GM19043 (cell line): Measurements from ENCODE around the gene ATP6V0C.

Source experiments
- ATAC-seq: cut with Tn5 transposase; IDR thresholded peaks from one replicate; pipeline ENCODE4 v1.9.1; 2021; ENCODE audit warnings: low read depth; ENCODE audit not compliant: unreplicated experiment

The ATP6V0C gene

GRCh38 chr16:2490190-2491105 lies 23.3 kb upstream of the ATP6V0C start:
- no peak for ATAC-seq

- ATAC-seq = no peak
Measured at GRCh38 chr16:2492292-2492691, 21.5 kb upstream of the ATP6V0C start.

GRCh38 chr16:2493605-2494004 lies 20.1 kb upstream of the ATP6V0C start:
- ATAC-seq = no peak

GRCh38 chr16:2494616-2495015 lies 19.1 kb upstream of the ATP6V0C start:
- no peak for ATAC-seq

- ATAC-seq = no peak
Measured at GRCh38 chr16:2495041-2495440, 18.7 kb upstream of the ATP6V0C start.

GRCh38 chr16:2496223-2497115 lies 17.3 kb upstream of the ATP6V0C start:
- ATAC-seq = no peak

- ATAC-seq = no peak
Measured at GRCh38 chr16:2497116-2497630, 16.6 kb upstream of the ATP6V0C start.

- no peak for ATAC-seq
Measured at GRCh38 chr16:2497695-2498484, 15.9 kb upstream of the ATP6V0C start.

- ATAC-seq = no peak
Measured at GRCh38 chr16:2498531-2499253, 15.1 kb upstream of the ATP6V0C start.

GRCh38 chr16:2499454-2499853 lies 14.3 kb upstream of the ATP6V0C start:
- no peak for ATAC-seq

- ATAC-seq = no peak
Measured at GRCh38 chr16:2499890-2500429, 13.8 kb upstream of the ATP6V0C start.

- ATAC-seq = no peak
Measured at GRCh38 chr16:2500430-2500917, 13.3 kb upstream of the ATP6V0C start.

GRCh38 chr16:2500918-2501750 lies 12.6 kb upstream of the ATP6V0C start:
- ATAC-seq = no peak

- no peak for ATAC-seq
Measured at GRCh38 chr16:2501946-2502895, 11.5 kb upstream of the ATP6V0C start.

GRCh38 chr16:2505695-2506094 lies 8.1 kb upstream of the ATP6V0C start:
- ATAC-seq = no peak

- peak; percentile 64 for ATAC-seq
Measured at GRCh38 chr16:2507052-2507659, 6.6 kb upstream of the ATP6V0C start.

- ATAC-seq = no peak
Measured at GRCh38 chr16:2507665-2508064, 6.1 kb upstream of the ATP6V0C start.
